HG03469 (cell line): Measurements from ENCODE around the gene TOX3.

Source experiments
- ATAC-seq: cut with Tn5 transposase; IDR thresholded peaks from one replicate; pipeline ENCODE4 v1.9.1; 2021; ENCODE audit warnings: mild to moderate bottlenecking, moderate library complexity, moderate number of reproducible peaks; ENCODE audit not compliant: unreplicated experiment

TOX3 gene

DNA sequence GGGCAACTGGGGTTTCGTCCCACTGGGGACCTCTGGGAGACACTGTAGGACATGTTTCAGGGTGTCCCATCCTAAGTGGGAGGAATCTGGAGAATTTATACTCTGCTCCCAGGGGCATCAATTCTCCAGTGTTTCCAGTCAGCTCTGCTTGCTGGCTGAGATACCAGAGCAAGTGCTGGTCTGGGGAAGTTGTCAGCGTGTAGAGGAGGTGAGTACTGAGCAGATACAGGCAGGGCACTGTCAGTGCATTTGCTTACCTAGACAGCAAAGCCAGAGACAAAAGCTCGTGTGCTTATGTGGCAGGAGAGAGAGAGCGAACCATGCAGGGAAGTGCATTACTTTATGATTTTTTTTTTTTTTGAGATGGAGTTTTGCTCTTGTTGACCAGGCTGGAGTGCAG, 20.2 kb upstream of the TOX3 start:
- ATAC-seq = no peak

DNA sequence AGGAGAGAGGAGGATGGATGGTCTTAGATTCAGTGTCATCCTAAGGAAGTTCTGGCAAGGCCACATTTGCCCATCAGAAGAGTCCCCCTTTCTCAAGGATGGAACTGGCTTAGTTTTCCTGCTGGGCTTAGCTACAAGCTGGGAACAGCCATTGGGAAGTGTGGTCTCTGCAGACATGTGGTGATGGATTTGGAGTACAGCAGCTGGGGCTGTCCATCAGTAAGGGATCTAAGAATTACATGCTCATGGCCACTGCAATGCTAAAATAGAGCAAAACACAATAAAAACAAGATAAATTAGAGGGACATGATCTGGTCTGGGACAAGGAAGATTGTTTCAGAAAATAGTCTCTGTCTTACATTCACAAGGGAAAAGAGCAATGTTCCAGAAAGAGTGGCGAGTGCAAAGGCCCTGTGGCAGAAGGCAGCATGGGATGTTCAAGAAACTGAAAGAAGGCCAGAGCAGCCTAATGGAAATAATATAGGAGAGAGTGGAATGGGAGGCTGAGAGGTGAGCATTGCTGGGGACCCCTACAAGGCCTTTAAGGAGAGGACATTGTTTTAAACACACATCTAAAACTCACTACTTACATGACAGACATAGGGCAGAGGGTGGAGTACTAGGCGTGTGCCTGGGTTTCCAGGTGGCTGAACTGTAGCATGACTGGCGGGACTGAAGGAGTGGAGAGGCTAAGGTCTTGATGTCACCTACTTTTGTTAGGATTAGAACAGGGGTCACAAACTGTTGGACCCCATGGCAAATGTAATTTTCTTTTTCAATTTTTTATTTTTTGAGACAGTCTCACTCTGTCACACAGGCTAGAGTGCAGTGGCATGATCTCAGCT, 17.0 kb upstream of the TOX3 start:
- no peak for ATAC-seq

DNA sequence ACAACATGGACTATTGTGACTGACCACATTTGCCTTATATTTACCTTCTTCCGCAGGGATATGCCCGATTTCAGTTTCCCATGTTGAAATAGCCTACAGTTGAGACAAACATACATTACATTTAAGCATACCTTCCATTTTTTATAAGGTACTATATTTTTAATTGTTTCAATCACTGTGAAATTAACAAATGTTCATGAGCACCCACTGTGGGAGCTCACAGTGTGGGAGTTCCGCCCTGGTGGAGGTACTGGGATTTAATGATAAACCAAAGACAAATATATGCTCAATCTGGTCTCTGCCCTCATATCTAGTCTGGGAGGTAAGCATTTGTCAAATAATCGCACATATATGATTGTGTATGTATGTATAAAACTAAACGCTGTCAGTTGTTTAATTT, 15.8 kb upstream of the TOX3 start:
- ATAC-seq = no peak

DNA sequence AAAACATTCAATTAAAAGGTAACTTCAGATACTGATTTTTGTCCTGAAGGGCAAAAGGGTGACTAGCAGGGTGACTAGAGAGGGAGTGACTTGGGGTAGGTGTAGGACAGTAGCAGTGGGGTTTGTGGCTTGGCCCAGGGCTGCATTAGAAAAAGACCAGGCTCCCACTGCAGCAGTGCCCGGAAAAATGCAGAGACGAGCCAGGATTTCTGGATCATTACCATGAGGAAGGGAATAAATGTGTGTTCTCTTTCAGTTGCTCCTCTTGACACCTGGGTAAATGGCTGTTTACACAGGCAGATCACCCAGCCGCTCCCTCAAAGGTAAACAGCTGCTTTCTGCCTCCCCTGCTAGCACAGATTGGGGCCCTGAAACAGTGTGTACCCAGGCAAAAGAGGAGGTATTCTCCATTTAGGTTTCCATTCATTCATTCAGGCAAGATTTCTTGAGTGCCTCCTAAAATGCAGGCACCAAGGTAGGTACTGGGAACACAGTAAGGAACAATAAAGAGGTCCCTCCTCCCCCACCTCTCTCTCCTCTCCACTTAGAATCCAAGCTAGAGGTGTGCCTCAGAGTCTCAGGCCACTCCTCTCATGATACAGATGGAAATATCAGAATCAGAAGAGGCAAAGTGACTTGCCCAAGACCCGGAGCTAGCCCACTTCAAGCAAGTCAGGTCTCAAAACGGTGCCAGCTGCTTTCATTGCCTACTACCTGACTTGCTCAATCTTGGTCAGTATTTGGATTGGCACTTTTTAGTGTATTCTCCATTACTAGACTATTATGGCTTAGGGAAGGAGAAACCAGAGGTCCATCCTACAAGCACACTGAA, 15.2 kb upstream of the TOX3 start:
- no peak for ATAC-seq

DNA sequence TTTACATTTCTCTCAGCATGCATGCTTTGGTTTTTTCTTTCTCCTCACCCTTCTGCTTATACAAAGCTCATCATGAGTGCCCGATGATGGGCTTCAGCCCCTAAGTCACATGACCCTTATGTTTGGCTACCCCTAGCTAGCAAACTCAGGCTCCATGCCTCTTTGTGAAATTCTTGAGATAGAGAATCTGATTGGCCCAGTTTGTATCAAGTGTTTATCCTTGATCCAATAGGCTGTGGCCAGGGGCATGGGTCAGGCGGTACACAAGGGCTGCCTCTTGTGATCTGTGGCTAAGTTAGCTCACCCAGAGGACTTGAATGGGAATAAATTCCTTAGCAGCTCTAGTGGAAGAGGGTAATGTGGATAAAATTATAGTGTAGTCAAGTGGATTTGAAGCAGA, 11.5 kb upstream of the TOX3 start:
- no peak for ATAC-seq

DNA sequence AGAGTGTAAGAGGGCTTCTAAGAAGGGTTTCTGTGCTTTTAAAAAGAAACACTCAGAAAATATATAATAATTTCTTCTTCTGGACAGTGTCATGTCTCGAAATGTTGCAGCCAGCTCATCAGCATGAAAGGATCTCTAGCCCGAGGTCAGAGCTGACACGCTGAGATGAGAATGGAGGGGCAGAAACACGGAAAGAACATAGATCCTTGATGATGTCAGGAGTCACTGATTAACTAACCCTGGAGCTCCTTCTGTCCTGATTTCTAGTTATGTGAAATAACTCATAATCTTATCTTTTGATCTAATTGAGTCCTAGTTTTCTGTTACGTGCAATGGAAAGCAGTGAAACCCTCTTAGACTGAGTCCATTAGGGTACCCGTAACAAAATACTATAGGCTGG, 10.3 kb upstream of the TOX3 start:
- ATAC-seq = no peak

DNA sequence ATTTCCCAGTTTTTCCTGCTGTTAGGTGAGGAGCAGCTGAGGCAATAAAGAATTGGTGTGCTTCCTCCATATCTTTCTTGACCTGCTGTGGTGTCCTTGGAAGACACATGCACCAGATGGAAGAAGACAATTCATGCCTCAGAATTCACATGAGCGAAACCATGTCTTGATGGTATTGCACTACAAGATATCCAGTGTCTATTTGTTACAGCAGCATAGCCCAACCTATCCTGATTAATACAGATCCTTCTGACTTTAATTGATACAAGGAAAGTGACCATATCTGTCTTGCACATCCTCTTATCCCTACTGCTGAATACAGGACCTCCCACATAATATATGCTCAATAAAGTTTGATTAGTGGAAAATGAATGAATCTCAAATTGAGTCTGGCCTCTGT, 9.1 kb upstream of the TOX3 start:
- no peak for ATAC-seq

DNA sequence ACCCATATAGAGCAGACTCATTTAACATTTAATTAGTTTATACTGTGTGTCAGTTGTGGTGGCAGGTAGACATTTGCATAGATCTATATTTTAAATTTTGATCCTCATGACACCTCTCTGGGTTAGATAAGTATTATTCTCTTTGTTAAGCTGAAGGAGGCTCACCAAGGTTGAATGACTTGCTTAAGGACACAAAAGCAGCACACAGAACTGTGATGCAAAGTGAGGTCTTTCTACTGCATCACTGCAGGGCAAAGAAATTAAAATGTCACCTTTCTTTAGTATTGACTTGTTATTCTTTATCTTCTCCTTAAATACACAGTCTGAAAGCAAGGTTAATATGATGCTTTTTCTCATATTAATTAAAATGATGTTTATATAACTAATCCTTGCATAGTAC, 8.6 kb upstream of the TOX3 start:
- ATAC-seq = no peak

DNA sequence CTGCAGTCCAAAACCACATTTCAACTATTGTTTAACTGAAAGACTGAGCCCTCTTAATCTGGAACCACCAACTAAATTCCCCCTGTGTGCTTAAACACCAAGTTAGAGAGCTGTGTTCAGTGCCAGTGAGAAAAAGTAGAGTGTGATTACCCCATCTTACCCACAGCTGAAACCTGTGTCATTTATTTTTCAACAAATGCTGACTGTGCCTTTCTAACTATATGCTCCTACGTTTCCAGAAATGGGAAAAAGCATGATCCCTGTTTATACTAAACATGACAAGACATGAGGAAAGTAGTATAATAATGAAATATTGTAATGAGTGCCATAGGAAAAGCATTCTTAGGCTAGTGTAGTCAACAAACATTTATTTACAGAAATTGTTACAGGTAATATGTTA, 7.4 kb upstream of the TOX3 start:
- ATAC-seq = no peak

DNA sequence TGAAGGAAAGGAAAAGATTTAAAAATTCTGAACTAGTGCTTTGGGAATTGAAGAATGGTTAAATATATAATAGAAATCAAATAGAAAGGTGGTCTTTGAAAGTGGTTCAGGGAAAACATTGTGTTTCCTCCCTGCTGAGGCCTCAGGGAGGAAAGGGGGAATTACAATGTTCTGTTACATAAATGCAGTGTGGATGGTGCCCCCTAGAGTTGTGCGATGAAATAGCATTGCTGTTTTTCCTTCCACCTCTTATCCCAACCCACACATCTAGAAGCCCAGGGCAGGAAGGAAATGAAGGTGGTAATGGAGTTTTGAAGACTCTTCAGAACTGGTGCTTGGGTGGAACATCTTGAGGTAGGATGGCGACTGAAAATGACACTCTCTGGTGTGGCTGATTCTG, 6.4 kb upstream of the TOX3 start:
- ATAC-seq = no peak

DNA sequence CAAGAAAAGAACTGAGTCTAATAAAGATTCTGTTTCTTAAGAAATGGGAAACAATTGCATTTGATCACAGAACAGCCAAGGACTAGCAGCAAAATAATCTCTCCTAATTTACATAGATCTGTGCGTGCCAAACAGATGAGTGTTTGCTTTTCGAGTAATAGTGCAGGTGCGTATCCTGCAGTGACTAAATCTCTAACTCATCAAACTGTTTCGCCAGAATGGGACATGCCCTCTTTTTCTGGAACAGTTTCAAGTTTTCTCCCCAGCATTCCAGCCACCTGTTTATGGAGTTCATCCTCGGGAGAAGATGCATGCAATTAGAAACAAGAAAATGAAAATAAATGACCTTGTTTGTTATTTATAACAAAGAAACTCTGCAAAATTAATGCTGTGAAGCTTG, 5.7 kb upstream of the TOX3 start:
- ATAC-seq = no peak

DNA sequence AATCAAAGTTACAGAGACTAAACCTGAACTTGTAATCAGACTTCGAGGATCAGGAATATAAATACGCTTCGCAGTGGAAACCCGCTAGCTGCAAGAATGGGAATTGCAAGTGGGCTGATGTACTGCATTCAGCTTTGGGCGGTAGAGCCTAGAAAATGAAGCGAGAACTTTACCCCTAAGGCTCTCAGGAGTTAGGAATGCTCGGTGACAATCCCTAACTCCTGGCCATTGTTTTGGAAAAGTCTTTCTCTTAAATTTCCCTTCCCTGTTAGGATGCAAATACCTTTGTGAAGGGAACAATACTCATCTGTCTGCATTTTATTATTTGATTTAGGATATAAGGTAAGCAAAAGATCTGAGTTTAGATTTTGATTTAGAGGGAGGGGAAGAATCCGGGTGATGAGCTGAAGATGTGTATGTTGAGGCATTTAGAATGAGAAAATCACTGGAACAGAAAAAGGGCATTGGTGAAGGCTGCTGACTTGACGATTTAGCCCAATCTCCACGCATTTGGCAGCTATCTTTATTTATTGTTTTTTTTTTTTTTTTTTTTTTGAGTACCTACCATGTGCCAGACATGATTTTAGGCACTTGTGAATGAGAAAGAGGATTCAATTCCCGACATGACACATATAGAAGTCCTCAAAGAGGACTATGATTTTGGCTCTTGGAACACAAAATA, 2.2 kb upstream of the TOX3 start:
- no peak for ATAC-seq

DNA sequence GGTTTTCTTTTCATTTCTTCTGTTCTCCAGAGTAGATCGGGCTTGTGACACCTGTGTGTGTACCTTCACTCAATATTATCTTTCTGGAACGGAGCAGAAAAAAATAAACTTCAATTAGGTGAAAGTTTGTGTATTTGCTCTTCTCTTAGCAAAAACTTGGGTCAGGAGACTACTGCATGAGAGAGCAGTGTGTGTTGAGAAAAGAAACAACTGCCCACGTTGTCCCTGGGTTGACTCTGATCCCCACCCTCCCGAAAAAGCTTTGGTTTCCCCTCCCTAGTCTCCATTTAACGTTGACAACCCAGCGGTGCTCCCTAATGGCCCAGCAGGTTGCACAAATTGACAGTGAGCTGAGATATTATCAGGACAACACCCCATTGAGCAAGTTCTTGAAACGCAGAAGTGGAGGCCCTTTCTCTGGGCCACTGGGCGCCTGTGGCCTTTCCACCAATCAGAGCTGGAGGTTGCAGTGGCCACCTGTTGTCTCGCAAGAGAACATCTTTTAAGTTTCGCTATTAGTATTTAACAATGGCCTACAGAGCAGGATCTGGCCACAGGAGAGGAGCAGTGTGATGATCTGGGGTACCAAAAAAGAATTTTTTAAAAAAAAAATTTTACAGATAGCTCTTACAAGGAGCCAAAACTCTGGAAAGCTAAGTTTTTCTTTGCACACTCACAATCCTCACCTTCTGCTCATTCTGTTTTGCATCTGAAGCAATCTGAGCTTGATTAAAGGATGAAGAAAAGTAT, 1.5 kb upstream of the TOX3 start:
- no peak for ATAC-seq

DNA sequence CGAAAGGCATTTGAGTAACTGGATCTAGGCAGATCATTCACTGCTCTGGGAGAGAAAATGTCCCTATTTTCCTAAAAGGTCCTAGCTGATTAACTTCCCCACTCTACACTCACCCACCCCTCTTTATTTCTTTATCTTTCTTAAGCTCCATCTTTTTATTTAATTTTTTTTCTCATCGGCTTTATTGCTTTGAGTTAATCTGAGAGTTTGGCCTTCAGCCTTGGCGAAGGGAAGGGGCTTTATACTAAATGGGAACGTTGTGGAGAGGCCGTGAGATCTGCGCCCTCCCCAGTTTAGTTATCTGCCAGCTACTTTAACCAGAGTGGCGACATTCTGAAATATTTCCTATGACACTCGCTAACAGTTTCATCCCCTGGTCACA, 882 bp upstream of the TOX3 start:
- ATAC-seq = no peak

DNA sequence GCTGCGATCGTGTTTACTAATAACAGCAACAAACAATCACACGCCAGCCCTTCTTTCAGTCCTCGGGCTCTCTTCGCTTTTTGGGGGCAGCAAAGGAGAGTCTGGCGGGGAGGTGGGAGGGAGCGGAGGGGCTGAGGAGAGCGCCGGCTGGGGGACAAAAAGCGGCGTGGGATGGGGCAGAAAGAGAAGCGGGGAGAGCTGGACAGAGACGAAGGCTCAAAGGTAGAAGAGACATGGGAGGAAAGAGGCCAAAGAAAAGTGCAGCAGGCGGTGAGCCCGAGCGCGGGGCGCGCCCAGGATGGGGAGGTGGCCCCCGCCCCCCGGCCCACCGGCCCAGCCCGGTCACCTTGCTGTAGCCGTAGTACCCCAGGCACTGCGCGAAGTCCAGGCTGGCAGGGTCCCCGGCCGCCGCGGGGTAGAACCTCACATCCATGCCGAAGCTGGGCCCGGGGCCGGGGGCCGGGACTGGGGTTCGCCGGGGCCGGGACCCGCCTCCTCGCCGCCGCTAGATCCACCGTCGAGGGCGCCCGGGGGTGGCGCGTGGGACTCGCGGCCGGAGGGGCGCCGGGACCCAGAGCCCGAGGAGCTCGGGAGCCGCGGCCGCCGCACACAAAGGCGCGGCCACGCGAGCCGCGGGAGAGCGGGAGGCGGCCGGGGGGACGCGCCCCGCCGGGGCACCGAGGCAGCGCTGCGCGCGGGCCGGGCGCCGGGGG, 496 bp downstream of the TOX3 start:
- ATAC-seq = no peak

DNA sequence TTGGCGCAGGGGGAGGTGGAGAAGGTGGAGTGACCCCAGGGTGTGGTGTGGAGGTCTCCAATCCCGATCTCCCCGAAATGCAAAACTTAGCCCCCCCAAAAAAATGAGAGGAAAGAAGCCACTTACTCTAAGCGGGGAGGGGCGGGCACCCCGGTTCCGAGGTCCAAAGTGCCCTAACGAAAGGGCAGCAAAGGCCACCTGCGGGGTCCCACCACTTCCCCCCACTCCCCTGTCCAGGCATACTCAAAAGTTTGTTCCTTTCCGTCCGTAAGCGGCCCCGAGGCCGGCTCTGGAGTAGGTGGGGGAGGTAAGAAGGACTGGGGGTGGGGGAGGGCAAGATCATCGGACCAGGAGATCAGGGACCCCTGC, 1.1 kb downstream of the TOX3 start:
- ATAC-seq = no peak

DNA sequence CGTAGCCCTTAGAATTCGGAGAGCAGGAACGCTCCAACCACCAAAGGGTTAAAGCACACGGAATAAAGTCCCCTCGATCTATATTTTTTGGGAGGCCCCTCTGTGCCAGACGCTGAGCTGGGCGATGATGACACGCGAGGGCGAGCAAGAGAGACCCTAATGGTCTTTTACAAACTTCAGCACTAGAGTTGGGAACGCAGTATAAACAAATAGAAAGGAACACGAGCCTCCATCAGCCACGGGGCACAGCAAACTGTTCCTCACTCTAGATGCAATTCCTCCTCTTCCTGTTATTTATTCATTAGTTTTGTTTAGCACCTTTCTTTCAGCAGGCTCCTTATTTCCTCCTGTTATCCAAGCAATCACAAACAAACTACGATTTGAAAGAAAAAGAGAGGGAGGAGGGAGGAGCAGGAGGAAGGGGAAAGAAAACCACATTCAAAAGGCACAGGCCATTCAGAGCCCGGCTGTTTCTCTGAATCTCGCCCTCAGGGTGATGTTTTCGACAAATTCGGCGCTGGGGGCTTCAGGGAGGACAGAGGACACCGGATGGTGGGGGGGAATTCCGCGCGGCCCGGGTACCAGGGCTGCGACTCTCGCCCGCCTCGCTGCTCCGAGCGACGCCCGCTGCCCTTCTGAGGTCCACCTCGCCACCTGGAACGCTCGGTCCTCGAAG, 1.6 kb downstream of the TOX3 start:
- no peak for ATAC-seq

DNA sequence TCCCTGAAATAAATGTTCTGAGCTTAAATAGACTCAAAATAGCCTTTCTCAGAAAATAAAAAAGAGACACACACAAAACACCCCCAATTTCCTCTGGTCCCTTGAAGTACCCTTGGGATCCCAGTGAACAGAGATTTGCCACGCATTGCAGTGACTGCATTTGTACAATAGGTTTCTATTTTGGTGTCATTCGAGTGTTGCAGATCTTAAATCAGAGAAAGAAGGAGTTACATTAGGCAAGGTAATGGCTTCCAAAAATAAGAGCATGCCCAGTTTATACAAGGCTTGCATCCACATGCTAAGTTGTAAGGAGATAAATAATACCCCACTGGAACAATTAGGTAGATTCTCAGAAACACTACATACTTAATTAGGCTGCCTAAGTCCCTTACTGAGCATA, 2.2 kb downstream of the TOX3 start:
- no peak for ATAC-seq

DNA sequence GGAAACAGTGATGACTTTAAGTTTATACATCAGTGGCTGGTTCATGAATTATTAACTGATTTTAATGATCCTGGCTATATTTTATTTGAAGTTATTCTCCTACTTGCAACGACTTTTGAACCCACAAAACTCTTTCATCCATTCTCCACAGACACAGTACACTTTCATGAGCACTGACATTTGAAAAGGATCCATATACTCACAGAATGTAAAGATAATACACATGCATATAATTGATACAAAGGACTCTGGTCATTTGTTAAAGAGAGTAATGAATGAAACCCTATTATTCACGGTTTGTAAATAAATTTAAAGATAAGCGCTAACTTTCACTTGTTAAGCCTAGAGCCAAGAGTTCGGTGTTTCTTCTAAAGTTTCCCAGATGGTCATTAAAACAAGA, 3.3 kb downstream of the TOX3 start:
- no peak for ATAC-seq

DNA sequence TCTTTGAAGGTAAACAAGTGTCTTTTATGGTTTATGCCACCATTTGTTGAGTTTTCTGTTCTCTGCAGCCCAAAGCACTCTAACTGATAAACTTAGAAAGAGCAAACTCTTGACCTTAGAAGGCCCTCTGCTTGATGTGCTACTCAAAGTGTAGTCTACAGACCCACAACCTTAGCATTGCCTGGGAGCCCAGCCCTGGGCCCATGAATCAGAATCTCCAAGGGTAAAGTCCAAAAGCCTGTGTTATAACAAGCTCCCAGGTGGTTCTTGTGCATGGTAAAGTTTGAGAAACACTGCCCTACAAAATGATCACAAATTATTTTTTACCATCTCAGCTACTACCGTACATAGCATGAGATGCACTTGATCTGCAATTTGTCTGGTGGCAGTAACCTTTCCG, 6.0 kb downstream of the TOX3 start:
- no peak for ATAC-seq
